ENCODE data around the gene LRP1.

DNA sequence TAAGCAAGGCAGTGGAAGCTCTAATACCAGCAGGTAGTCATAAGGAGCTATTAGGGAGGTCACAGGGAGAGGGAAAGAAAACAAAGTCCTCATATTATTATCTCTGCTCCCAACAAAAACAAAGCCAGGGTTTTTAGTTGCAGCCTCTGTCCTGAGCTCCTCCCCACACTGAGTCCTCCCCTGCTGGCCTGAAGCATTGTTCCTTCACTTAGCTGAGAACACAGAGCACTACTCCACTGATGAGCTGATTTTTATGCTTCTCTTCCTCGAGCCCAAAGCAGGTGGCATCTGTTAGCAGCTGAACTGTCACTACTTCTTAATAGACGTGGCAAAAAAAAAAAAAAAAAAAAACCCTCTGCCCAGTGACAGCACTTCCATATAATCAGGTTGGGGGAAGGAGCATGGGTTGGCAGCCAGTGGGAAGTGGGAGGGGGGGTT lies 133.2 kb downstream of the LRP1 start:
- no peak for TF ChIP-seq FOXP2 (optimal IDR thresholded peaks at IDR 0.05; ENCODE audit: borderline replicate concordance, extremely low read depth, extremely low read length, insufficient read depth)
- no peak for TF ChIP-seq POLR2AphosphoS5 (IDR thresholded peaks at IDR 0.05; ENCODE audit: low read depth, low read length)

Data from PFSK-1 (cell line).